ENCODE measurements around the gene PHETA1.

PHETA1 gene

DNA sequence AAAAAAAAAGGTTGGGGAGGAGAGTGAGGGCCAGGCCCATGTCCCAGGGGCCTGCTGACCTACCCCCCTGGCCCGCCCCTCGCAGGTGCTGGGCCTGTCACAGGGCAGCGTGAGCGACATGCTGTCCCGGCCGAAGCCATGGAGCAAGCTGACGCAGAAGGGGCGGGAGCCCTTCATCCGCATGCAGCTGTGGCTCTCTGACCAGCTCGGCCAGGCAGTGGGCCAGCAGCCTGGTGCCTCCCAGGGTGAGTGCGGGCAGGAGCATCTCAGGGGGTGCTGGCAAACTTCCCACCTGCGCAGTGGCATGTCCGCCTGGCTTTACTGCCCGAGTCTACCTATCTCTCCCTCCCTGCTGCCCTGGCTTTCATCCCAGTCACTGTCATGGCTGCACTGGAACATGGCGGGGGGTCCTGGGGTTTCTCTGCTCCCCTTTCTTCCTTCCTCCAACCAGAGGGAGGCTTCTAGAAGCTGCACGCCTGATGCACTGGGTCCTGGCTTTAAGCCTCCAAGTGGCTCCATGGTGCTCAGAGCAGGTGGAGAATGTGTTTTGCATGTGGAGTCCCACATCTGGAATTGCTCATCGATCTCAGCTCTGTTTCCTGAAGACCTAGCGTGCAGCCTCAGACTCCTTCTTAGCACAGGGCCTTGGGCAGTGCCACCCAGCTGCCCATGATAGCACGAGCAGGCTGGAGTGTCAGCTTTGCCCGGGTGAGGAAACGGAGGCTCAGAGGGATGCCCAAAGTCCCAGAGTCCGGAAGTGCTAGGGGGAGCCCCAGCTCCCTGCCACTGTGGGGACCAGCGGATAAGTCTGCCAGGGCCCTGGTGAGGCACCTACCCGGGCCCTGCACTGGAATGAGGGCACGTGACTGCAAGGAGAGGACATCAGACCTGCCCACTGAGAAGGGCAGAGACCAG lies 46.3 kb downstream of the PHETA1 start:
- DNase-seq (ENCODE audit: low read depth) = no peak

DNA sequence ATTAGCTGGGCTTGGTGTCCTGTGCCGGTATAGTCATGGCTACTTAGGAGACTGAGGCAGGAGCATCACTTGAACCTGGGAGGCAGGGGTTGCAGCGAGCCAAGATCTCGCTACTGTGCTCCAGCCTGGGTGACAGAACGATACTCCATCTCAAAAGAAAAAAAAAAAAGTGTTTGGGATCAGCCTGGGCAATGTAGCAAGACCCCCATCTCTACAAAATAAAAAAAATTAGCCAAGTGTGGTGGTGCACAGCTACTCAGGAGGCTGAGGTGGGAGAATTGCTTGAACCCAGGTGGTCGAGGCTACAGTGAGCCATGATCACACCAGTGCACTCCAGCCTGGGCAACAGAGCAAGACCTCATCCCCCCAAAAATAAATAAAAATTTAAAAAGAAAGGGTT lies 47.6 kb downstream of the PHETA1 start:
- TF ChIP-seq, protein P1, sequence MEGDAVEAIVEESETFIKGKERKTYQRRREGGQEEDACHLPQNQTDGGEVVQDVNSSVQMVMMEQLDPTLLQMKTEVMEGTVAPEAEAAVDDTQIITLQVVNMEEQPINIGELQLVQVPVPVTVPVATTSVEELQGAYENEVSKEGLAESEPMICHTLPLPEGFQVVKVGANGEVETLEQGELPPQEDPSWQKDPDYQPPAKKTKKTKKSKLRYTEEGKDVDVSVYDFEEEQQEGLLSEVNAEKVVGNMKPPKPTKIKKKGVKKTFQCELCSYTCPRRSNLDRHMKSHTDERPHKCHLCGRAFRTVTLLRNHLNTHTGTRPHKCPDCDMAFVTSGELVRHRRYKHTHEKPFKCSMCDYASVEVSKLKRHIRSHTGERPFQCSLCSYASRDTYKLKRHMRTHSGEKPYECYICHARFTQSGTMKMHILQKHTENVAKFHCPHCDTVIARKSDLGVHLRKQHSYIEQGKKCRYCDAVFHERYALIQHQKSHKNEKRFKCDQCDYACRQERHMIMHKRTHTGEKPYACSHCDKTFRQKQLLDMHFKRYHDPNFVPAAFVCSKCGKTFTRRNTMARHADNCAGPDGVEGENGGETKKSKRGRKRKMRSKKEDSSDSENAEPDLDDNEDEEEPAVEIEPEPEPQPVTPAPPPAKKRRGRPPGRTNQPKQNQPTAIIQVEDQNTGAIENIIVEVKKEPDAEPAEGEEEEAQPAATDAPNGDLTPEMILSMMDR (IDR thresholded peaks at IDR 0.05; ENCODE audit: insufficient read depth, low read depth, low read length, missing control alignments) = no peak
- DNase-seq (ENCODE audit: low read depth) = no peak
- H3K4me3 ChIP-seq (ENCODE audit: low read depth, low read length) = no peak overlapping the region

More for the DNA sequence above, 46.3 kb downstream of the PHETA1 start:
- no peak overlapping the region for H3K4me3 ChIP-seq (ENCODE audit: low read depth, low read length)
- TF ChIP-seq, protein P1 (IDR thresholded peaks at IDR 0.05; ENCODE audit: insufficient read depth, low read depth, low read length, missing control alignments) = no peak

DNA sequence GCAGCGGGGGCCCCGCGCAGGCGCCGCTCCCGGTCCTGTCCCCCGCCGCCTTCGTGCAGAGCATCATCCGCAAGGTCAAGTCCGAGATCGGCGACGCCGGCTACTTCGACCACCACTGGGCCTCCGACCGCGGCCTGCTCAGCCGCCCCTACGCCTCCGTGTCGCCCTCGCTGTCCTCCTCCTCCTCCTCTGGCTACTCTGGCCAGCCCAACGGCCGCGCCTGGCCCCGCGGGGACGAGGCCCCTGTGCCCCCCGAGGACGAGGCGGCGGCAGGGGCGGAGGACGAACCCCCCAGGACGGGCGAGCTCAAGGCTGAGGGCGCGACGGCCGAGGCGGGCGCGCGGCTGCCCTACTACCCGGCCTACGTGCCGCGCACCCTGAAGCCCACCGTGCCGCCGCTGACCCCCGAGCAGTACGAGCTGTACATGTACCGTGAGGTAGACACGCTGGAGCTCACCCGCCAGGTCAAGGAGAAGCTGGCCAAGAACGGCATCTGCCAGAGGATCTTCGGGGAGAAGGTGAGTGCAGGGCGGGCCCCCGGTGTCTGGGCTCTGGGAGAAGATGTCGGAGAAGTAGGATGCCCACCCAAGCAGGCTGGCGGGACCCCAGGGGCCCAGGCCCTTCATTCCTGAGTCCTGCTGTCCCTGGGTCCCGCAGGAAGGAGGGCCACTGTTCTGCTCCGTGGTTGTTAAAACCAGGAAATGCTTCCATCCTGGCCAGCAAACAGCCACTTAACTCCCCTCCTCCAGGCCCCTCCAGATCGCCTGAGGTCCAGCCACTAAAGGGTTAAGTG lies 48.4 kb downstream of the PHETA1 start:
- DNase-seq (ENCODE audit: low read depth) = no peak
- H3K4me3 ChIP-seq (ENCODE audit: low read depth, low read length) = no peak overlapping the region
- TF ChIP-seq, protein P1 (IDR thresholded peaks at IDR 0.05; ENCODE audit: insufficient read depth, low read depth, low read length, missing control alignments) = no peak

DNA sequence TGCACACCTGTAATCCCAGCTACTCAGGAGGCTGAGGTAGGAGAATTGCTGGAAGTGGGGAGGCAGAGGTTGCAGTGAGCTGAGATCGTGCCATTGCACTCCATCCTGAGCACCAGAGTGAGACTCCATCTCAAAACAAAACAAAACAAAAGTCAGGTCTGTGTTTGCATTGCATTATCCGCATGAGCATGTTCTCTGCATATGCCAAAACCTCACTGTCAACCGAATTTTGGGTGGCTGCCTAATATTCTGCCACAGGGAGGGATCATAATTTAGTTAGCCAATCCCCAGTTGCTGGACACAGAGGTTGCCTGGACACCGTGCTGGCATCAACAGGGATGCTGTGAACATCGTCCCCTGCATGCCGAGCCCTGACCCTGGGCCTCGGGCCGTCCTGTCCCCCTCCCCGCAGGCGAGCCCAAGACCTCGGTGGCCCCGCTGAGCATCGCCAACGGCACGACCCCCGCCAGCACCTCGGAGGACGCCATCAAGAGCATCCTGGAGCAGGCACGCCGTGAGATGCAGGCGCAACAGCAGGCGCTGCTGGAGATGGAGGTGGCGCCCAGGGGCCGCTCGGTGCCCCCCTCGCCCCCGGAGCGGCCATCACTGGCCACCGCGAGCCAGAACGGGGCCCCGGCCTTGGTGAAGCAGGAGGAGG lies 49.2 kb downstream of the PHETA1 start:
- DNase-seq (ENCODE audit: low read depth) = no peak
- H3K4me3 ChIP-seq (ENCODE audit: low read depth, low read length) = no peak overlapping the region
- TF ChIP-seq, protein P1 (IDR thresholded peaks at IDR 0.05; ENCODE audit: insufficient read depth, low read depth, low read length, missing control alignments) = no peak

DNA sequence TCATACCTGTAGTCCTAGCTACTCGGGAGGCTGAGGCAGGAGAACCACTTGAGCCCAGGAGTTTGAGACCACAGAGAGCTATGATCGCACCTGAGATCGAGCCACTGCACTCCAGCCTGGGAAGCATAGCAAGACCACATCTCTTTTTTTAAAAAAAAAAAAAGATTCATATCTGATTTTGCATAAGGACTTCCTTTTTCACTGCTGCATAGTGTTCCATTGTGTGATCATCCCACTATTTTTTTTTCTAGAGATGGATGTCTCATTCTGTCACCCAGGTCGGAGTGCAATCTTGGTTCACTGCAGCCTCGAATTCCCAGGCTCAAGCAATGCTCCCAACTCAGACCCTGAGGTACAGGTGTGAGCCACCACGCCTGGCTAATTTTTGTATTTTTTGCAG lies 50.4 kb downstream of the PHETA1 start:
- DNase-seq (ENCODE audit: low read depth) = no peak
- H3K4me3 ChIP-seq (ENCODE audit: low read depth, low read length) = no peak overlapping the region
- TF ChIP-seq, protein P1 (IDR thresholded peaks at IDR 0.05; ENCODE audit: insufficient read depth, low read depth, low read length, missing control alignments) = no peak

DNA sequence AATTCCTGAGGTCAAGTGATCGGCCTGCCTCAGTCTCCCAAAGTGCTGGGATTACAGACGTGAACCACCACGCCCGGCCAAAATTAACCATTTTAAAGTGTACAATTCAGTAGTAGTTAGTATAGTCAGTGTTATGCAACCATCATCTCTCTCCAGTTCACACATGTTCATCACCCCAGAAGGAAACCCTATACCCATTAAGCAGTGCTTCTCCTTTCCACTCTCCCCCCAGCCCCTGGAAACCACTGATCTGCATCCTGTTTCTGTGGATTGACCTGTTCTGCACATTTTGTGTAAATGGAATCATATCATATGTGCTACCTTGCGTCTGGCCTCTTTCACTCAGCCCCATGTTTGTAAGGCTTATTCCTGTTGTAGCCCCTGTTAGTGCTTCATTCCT lies 52.2 kb downstream of the PHETA1 start:
- no peak for DNase-seq (ENCODE audit: low read depth)
- TF ChIP-seq, protein P1 (IDR thresholded peaks at IDR 0.05; ENCODE audit: insufficient read depth, low read depth, low read length, missing control alignments) = no peak

More for the DNA sequence above, 52.2 kb downstream of the PHETA1 start:
- no peak overlapping the region for H3K4me3 ChIP-seq (ENCODE audit: low read depth, low read length)

Data from GM12865 (cell line).